Ishikawa (cell line): ENCODE results near the gene RFWD3.

Source experiments
- CEBPB ChIP-seq: IDR thresholded peaks from 2 replicates; pipeline ENCODE4 v1.6.1; 2012
- CREB1 ChIP-seq: IDR thresholded peaks from 2 replicates; pipeline ENCODE4 v1.6.1; 2012; ENCODE audit warnings: low read depth
- EGR1 ChIP-seq: IDR thresholded peaks from 2 replicates; pipeline ENCODE4 v1.6.1; 2012
- EP300 ChIP-seq: IDR thresholded peaks from 2 replicates; pipeline ENCODE4 v1.6.1; 2012; ENCODE audit warnings: borderline replicate concordance
- FOXM1 ChIP-seq: IDR thresholded peaks from 2 replicates; pipeline ENCODE4 v1.6.1; 2012; ENCODE audit warnings: low read depth, borderline replicate concordance
- MAX ChIP-seq: IDR thresholded peaks from 2 replicates; pipeline ENCODE4 v1.6.1; 2012
- NFIC ChIP-seq: IDR thresholded peaks from 2 replicates; pipeline ENCODE4 v1.6.1; 2012
- RAD21 ChIP-seq: IDR thresholded peaks from 2 replicates; pipeline ENCODE4 v1.6.1; 2012; ENCODE audit warnings: low read depth
- REST ChIP-seq: IDR thresholded peaks from 2 replicates; pipeline ENCODE4 v1.6.1; 2012; ENCODE audit warnings: low read depth, mild to moderate bottlenecking
- TAF1 ChIP-seq: IDR thresholded peaks from 2 replicates; pipeline ENCODE4 v1.6.1; 2012; ENCODE audit warnings: low read depth, mild to moderate bottlenecking
- TCF12 ChIP-seq: IDR thresholded peaks from 2 replicates; pipeline ENCODE4 v1.6.1; 2012; ENCODE audit warnings: low read depth
- TEAD4 ChIP-seq: IDR thresholded peaks from 2 replicates; pipeline ENCODE4 v1.6.1; 2012
- USF1 ChIP-seq: IDR thresholded peaks from 2 replicates; pipeline ENCODE4 v1.6.1; 2012
- YY1 ChIP-seq: IDR thresholded peaks from 2 replicates; pipeline ENCODE4 v1.6.1; 2012; ENCODE audit warnings: low read depth
- ZBTB7A ChIP-seq: IDR thresholded peaks from 2 replicates; pipeline ENCODE4 v1.6.1; 2012; ENCODE audit warnings: low read depth

Gene RFWD3

DNA sequence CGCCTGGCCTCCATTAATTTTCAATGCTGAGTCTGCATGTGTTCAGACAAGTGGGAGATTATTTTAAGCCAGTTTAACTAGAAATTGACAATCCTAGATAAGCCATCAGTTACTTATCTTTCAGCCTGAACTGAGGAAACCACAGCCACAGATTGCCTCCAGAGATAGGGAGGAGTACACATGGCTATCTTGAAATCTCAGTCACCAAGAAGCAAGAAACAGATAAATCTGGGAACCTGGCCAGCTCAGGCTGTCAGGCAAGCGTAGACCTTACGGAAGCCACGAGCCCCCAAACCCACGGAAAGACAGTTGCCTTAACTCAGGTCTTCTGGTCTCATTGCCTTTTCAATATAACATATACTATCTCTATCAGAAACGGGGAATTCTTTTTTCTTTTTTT lies 57.7 kb downstream of the RFWD3 start:
- TF ChIP-seq USF1 = no peak
- no peak for TF ChIP-seq TAF1
- TF ChIP-seq YY1 = no peak
- no peak for TF ChIP-seq MAX
- no peak for TF ChIP-seq FOXM1
- TF ChIP-seq CEBPB = no peak
- no peak for TF ChIP-seq EGR1
- no peak for TF ChIP-seq RAD21
- no peak for TF ChIP-seq TEAD4
- TF ChIP-seq TCF12 = no peak
- TF ChIP-seq EP300 = no peak
- TF ChIP-seq ZBTB7A = no peak

DNA sequence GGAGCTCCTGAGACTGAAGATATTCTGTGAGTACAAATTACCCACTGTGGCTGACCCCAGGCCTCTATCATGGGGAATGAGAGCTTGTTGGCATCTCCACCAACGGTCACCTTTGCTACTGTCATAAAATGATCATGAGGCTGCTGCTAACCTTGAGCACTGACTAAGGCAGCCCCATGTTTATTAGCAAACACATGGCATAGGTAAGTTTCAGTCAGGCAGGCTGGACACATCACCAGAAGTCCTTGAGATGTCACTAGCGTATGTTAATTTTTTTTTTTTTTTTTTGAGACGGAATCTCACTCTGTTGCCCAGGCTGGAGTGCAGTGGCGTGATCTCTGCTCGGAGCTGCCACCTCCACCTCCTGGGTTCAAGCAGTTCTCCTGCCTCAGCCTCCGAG lies 58.3 kb downstream of the RFWD3 start:
- no peak for TF ChIP-seq ZBTB7A
- TF ChIP-seq NFIC = no peak
- TF ChIP-seq TAF1 = no peak
- TF ChIP-seq MAX = no peak
- TF ChIP-seq USF1 = no peak
- no peak for TF ChIP-seq TEAD4
- TF ChIP-seq EGR1 = no peak
- no peak for TF ChIP-seq CEBPB

DNA sequence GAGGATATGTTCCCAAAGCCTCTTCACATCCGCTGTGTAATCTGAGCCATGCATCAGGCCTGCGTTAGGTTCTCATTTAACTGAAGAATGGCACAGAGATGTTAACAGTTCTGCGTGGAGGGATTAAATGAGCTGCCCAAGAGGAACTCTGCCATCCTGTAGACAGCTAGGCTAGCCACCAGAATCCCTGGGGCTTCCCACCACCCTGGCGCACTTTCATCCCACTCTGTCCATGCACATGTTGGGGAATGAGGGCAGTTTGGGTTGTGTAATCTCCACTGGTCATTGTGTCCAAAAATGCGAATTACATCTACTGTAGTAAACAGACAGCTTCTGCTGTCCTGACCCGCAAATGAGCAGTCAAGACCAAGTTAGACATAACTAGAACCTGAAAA lies 58.7 kb downstream of the RFWD3 start:
- TF ChIP-seq TAF1 (no peak), RAD21 (no peak), CEBPB (no peak), EP300 (no peak)

GRCh38 chr16:74607310-74607961 lies 59.2 kb downstream of the RFWD3 start:
- TF ChIP-seq YY1 (peak; percentile 18), CEBPB (peak; percentile 40), RAD21 (no peak), TEAD4 (no peak)

GRCh38 chr16:74606521-74607309 lies 60.0 kb downstream of the RFWD3 start, which contains the start of gene GLG1:
GLG1 (minus strand) TSS chr16:74607114; CDS start chr16:74607094, 20 bp downstream.
- peak; percentile 98 for TF ChIP-seq TAF1
- no peak for TF ChIP-seq CEBPB
- TF ChIP-seq EGR1 = peak; percentile 18; the same call in 1 of the 2 replicates
- TF ChIP-seq YY1 = peak; percentile 93
- TF ChIP-seq USF1 = no peak; the same call in 1 of the 2 replicates
- no peak; the same call in 1 of the 2 replicates for TF ChIP-seq TEAD4
- TF ChIP-seq NFIC = no peak; the same call in 1 of the 2 replicates
- TF ChIP-seq EP300 = 0 out of 2 replicates have a peak, but pooled peaks have one; percentile 29
- TF ChIP-seq MAX = peak; percentile 74
- 0 out of 2 replicates have a peak, but pooled peaks have one; percentile 5 for TF ChIP-seq RAD21
- TF ChIP-seq FOXM1 = no peak
- no peak; the same call in 1 of the 2 replicates for TF ChIP-seq CREB1
- TF ChIP-seq ZBTB7A = no peak
- no peak for TF ChIP-seq REST
- TF ChIP-seq TCF12 = no peak

GRCh38 chr16:74605746-74606520 lies 60.7 kb downstream of the RFWD3 start:
- TF ChIP-seq TAF1 (no peak), YY1 (no peak), EP300 (no peak), FOXM1 (no peak), RAD21 (no peak), TEAD4 (no peak), MAX (no peak), TCF12 (no peak), CREB1 (no peak), ZBTB7A (no peak), USF1 (no peak), EGR1 (no peak), NFIC (no peak), REST (no peak), CEBPB (no peak)
